Hepatocyte (in vitro differentiated cells): Measurements from ENCODE around the gene MAP3K4. TPM values are rescaled to one million over a fixed set of nuclear protein-coding genes. Genes with fewer than 3 reads are reported as not detected.

Experiments
- DNase-seq: peaks from one replicate; pipeline ENCODE4 v3.0.0-alpha.2; 2016; ENCODE audit warnings: low spot score
- H2AFZ ChIP-seq: fragments of 200-600 bp; sonication (generic); 2 replicates; pipeline ENCODE4 v1.6.0; 2016; ENCODE audit warnings: antibody characterized with exemption, mild to moderate bottlenecking
- H3K27ac ChIP-seq: fragments of 200-600 bp; sonication (generic); 2 replicates; pipeline ENCODE4 v1.5.1; 2016; ENCODE audit warnings: mild to moderate bottlenecking
- H3K27me3 ChIP-seq: fragments of 200-600 bp; sonication (generic); 2 replicates; pipeline ENCODE4 v1.6.1; 2016
- H3K36me3 ChIP-seq: fragments of 200-600 bp; sonication (generic); replicated peaks from 2 replicates; pipeline ENCODE4 v1.5.1; 2016; ENCODE audit warnings: low read depth; ENCODE audit not compliant: insufficient read depth
- H3K4me1 ChIP-seq: fragments of 200-600 bp; sonication (generic); 2 replicates; pipeline ENCODE4 v1.5.1; 2016; ENCODE audit warnings: mild to moderate bottlenecking, moderate library complexity; ENCODE audit not compliant: insufficient read depth
- H3K4me2 ChIP-seq: fragments of 200-600 bp; sonication (generic); 2 replicates; pipeline ENCODE4 v1.6.0; 2016
- H3K4me3 ChIP-seq: fragments of 200-600 bp; sonication (generic); 2 replicates; pipeline ENCODE4 v1.5.1; 2016; ENCODE audit warnings: mild to moderate bottlenecking
- H3K79me2 ChIP-seq: fragments of 200-600 bp; sonication (generic); 2 replicates; pipeline ENCODE4 v1.6.0; 2017; ENCODE audit warnings: mild to moderate bottlenecking
- H3K9me2 ChIP-seq: fragments of 200-600 bp; sonication (generic); replicated peaks from 2 replicates; pipeline ENCODE4 v1.6.0; 2017; ENCODE audit warnings: mild to moderate bottlenecking; ENCODE audit not compliant: insufficient read depth
- H3K9me3 ChIP-seq: fragments of 200-600 bp; sonication (generic); 2 replicates; pipeline ENCODE4 v1.5.1; 2016; ENCODE audit warnings: low read depth, mild to moderate bottlenecking
- H4K20me1 ChIP-seq: fragments of 200-600 bp; sonication (generic); 2 replicates; pipeline ENCODE4 v1.6.0; 2016; ENCODE audit warnings: mild to moderate bottlenecking; ENCODE audit not compliant: insufficient read depth, poor library complexity, severe bottlenecking
- CTCF ChIP-seq: fragments of 200-600 bp; sonication (generic); IDR thresholded peaks from 2 replicates; pipeline ENCODE4 v1.5.1; 2016; ENCODE audit warnings: antibody characterized with exemption, mild to moderate bottlenecking; ENCODE audit not compliant: poor library complexity
- EZH2 ChIP-seq: fragments of 200-600 bp; sonication (generic); IDR thresholded peaks from 2 replicates; pipeline ENCODE4 v1.6.1; 2016; ENCODE audit warnings: antibody characterized with exemption, mild to moderate bottlenecking, borderline replicate concordance
- EZH2phosphoT487 ChIP-seq: fragments of 200-600 bp; sonication (generic); IDR thresholded peaks from one replicate; pipeline ENCODE4 v1.6.1; 2018; ENCODE audit warnings: antibody characterized with exemption, mild to moderate bottlenecking, low read depth, moderate library complexity; ENCODE audit not compliant: unreplicated experiment, severe bottlenecking
- WGBS: methylation state at CpG from one replicate; pipeline ENCODE4 v1.1.6; 2016; ENCODE audit warnings: low lambda C conversion rate; ENCODE audit errors: missing lambda C conversion rate; 5-methylcytosine and 5-hydroxymethylcytosine counted together
- polyA plus RNA-seq: library from polyadenylated mRNA; unstranded; fragments of >200 nt; fragmentation: Nextera tagmentation; extraction: Ambion mirVana; gene quantifications from 2 replicates; pipeline ENCODE4 v1.2.1, GENCODE V29; 2016
- total RNA-seq: library from RNA; depleted of rRNA; stranded (reverse); fragments of >200 nt; gene quantifications from 2 replicates; pipeline ENCODE4 v1.2.3, GENCODE V29; 2014

MAP3K4 gene
- total and polyA plus RNA-seq, 2 experiments from 2014 or later = 10.9 to 21.5 TPM

- Histone ChIP-seq H3K9me3 (no peaks in the 10 kb centered on the region), H3K4me1 (no peaks in the 10 kb centered on the region), H4K20me1 (no peaks in the 10 kb centered on the region), H3K4me3 (no peak overlapping the region), H3K27me3 (no peaks in the 10 kb centered on the region), H2AFZ (no peak overlapping the region), H3K79me2 (no peaks in the 10 kb centered on the region), H3K9me2 (no peaks in the 10 kb centered on the region), H3K27ac (no peak overlapping the region), H3K36me3 (no peaks in the 10 kb centered on the region), H3K4me2 (no peak overlapping the region)
- TF ChIP-seq CTCF (no peak), EZH2phosphoT487 (no peak), EZH2 (no peak)
- 84% methylated on average over 5 of the region's 5 CpGs for WGBS
- DNase-seq = no peak
Measured at GRCh38 chr6:160965893-160966292, 25.7 kb upstream of the MAP3K4 start.

- H3K4me3 ChIP-seq = no peak overlapping the region
- no peaks in the 10 kb centered on the region for H3K36me3 ChIP-seq
- no peaks in the 10 kb centered on the region for H3K9me2 ChIP-seq
- no peaks in the 10 kb centered on the region for H3K4me1 ChIP-seq
- no peaks in the 10 kb centered on the region for H3K9me3 ChIP-seq
- H3K27ac ChIP-seq = no peak overlapping the region
- TF ChIP-seq CTCF (no peak), EZH2phosphoT487 (no peak), EZH2 (no peak)
- no peaks in the 10 kb centered on the region for H4K20me1 ChIP-seq
- no peaks in the 10 kb centered on the region for H3K79me2 ChIP-seq
- 91% methylated on average over 7 of the region's 7 CpGs for WGBS
- no peak overlapping the region for H3K4me2 ChIP-seq
- H2AFZ ChIP-seq = no peak overlapping the region
- no peak for DNase-seq
- H3K27me3 ChIP-seq = no peaks in the 10 kb centered on the region
Measured at GRCh38 chr6:160966493-160967229, 24.9 kb upstream of the MAP3K4 start.

DNA sequence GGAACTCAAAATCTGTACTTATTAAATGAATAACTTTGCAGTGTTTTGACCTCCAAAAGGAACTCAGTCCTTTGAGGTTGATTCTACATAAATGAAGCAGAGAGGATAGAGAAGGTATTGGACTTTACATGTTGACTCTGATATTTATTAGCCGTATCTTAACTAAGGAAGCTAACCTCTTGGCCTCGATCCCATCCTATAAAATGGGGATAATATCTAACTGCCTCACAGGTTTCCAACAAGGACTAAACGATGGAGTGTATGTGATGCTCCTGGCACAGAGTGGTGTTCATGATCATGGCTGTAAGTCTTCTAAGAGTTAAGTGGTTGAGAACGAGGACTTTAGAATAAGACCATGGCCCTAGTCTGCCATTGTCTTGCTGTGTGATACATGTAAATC is 24.2 kb upstream of the MAP3K4 start:
- TF ChIP-seq EZH2phosphoT487 (no peak), CTCF (no peak)
- Histone ChIP-seq H3K27ac (no peak overlapping the region), H3K4me1 (no peaks in the 10 kb centered on the region), H3K27me3 (no peaks in the 10 kb centered on the region), H4K20me1 (no peaks in the 10 kb centered on the region), H3K79me2 (no peaks in the 10 kb centered on the region), H3K4me2 (no peak overlapping the region), H2AFZ (no peak overlapping the region), H3K36me3 (no peaks in the 10 kb centered on the region), H3K4me3 (no peak overlapping the region), H3K9me2 (no peaks in the 10 kb centered on the region), H3K9me3 (no peaks in the 10 kb centered on the region)
- 97% methylated on average over 4 of the region's 4 CpGs for WGBS
- no peak for DNase-seq
